T-helper 1 cell treated with Interleukin-12 subunit alpha and Interleukin-12 subunit beta and Interleukin-4 antibody, amounts not matched to agents 30 μg/mL and 1 μg/mL, for 36 hours (primary cell): Measurements from ENCODE around the gene PWWP2B.
A peak's percentile ranks its signal among the peaks of the same experiment; 100 is the strongest.

Source experiments
- H3K27ac Mint-ChIP-seq: one replicate; pipeline ENCODE4 v1.8.0; 2021; ENCODE audit warnings: mild to moderate bottlenecking, mixed read lengths
- H3K27me3 Mint-ChIP-seq: one replicate; pipeline ENCODE4 v1.8.0; 2021; ENCODE audit warnings: low read depth, mixed read lengths
- H3K36me3 Mint-ChIP-seq: one replicate; pipeline ENCODE4 v1.8.0; 2021; ENCODE audit warnings: low read depth, mixed read lengths
- H3K4me1 Mint-ChIP-seq: one replicate; pipeline ENCODE4 v1.8.0; 2021; ENCODE audit warnings: low read depth, mixed read lengths
- H3K4me3 Mint-ChIP-seq: one replicate; pipeline ENCODE4 v1.8.0; 2021; ENCODE audit warnings: mild to moderate bottlenecking, moderate library complexity, mixed read lengths
- H3K9me3 Mint-ChIP-seq: one replicate; pipeline ENCODE4 v1.8.0; 2021; ENCODE audit warnings: mixed read lengths

The PWWP2B gene

GRCh38 chr10:132357286-132358058 lies 39.5 kb upstream of the PWWP2B start:
- Mint-ChIP-seq H3K4me3 (no peak overlapping the region), H3K27ac (no peak overlapping the region)

GRCh38 chr10:132359305-132360040 lies 37.5 kb upstream of the PWWP2B start:
- Mint-ChIP-seq H3K36me3 (no peaks in the 10 kb centered on the region), H3K27ac (no peak overlapping the region), H3K9me3 (peaks cover 1% of the 10 kb centered on the region), H3K4me3 (no peak overlapping the region), H3K27me3 (no peaks in the 10 kb centered on the region), H3K4me1 (no peaks in the 10 kb centered on the region)

More at GRCh38 chr10:132357286-132358058, 39.5 kb upstream of the PWWP2B start:
- no peaks in the 10 kb centered on the region for H3K27me3 Mint-ChIP-seq
- H3K9me3 Mint-ChIP-seq: no peaks in the 10 kb centered on the region
- no peaks in the 10 kb centered on the region for H3K4me1 Mint-ChIP-seq
- no peaks in the 10 kb centered on the region for H3K36me3 Mint-ChIP-seq

- Mint-ChIP-seq H3K4me3 (no peak overlapping the region), H3K27me3 (no peaks in the 10 kb centered on the region), H3K4me1 (no peaks in the 10 kb centered on the region), H3K9me3 (peaks cover 6% of the 10 kb centered on the region), H3K27ac (no peak overlapping the region), H3K36me3 (no peaks in the 10 kb centered on the region)
These were observed 36.1 kb upstream of the PWWP2B start for GRCh38 chr10:132360766-132361447.

- Mint-ChIP-seq H3K36me3 (no peaks in the 10 kb centered on the region), H3K4me3 (no peak overlapping the region), H3K4me1 (no peaks in the 10 kb centered on the region), H3K27me3 (no peaks in the 10 kb centered on the region), H3K9me3 (peaks cover 6% of the 10 kb centered on the region), H3K27ac (no peak overlapping the region)
These were observed 35.4 kb upstream of the PWWP2B start for GRCh38 chr10:132361581-132362101.

- Mint-ChIP-seq H3K4me1 (no peaks in the 10 kb centered on the region), H3K36me3 (no peaks in the 10 kb centered on the region), H3K9me3 (peaks cover 6% of the 10 kb centered on the region), H3K27ac (no peak overlapping the region), H3K27me3 (peaks cover 3% of the 10 kb centered on the region), H3K4me3 (no peak overlapping the region)
These were observed 34.8 kb upstream of the PWWP2B start for GRCh38 chr10:132362151-132362611.

GRCh38 chr10:132363376-132363775 lies 33.6 kb upstream of the PWWP2B start:
- no peaks in the 10 kb centered on the region for H3K4me1 Mint-ChIP-seq
- no peak overlapping the region for H3K4me3 Mint-ChIP-seq
- H3K36me3 Mint-ChIP-seq: no peaks in the 10 kb centered on the region
- peaks cover 6% of the 10 kb centered on the region for H3K9me3 Mint-ChIP-seq
- no peak overlapping the region for H3K27ac Mint-ChIP-seq
- H3K27me3 Mint-ChIP-seq: peaks cover 8% of the 10 kb centered on the region

- H3K36me3 Mint-ChIP-seq: no peaks in the 10 kb centered on the region
- H3K27ac Mint-ChIP-seq: no peak overlapping the region
These were observed 32.9 kb upstream of the PWWP2B start for GRCh38 chr10:132363921-132364593.

GRCh38 chr10:132364594-132364970 lies 32.4 kb upstream of the PWWP2B start:
- Mint-ChIP-seq H3K4me3 (no peak overlapping the region), H3K27ac (peak overlapping the region; percentile 12), H3K27me3 (peaks cover 12% of the 10 kb centered on the region), H3K9me3 (peaks cover 6% of the 10 kb centered on the region), H3K36me3 (no peaks in the 10 kb centered on the region), H3K4me1 (no peaks in the 10 kb centered on the region)

More at GRCh38 chr10:132363921-132364593, 32.9 kb upstream of the PWWP2B start:
- peaks cover 12% of the 10 kb centered on the region for H3K27me3 Mint-ChIP-seq
- H3K4me1 Mint-ChIP-seq: no peaks in the 10 kb centered on the region
- H3K9me3 Mint-ChIP-seq: peaks cover 6% of the 10 kb centered on the region
- H3K4me3 Mint-ChIP-seq: no peak overlapping the region

- no peaks in the 10 kb centered on the region for H3K36me3 Mint-ChIP-seq
- no peak overlapping the region for H3K4me3 Mint-ChIP-seq
- H3K27me3 Mint-ChIP-seq: peaks cover 12% of the 10 kb centered on the region
These were observed 31.9 kb upstream of the PWWP2B start for GRCh38 chr10:132365102-132365501.

GRCh38 chr10:132366006-132366405 lies 31.0 kb upstream of the PWWP2B start:
- Mint-ChIP-seq H3K4me1 (no peaks in the 10 kb centered on the region), H3K36me3 (no peaks in the 10 kb centered on the region), H3K9me3 (peaks cover 6% of the 10 kb centered on the region)

More at GRCh38 chr10:132365102-132365501, 31.9 kb upstream of the PWWP2B start:
- H3K9me3 Mint-ChIP-seq: peaks cover 6% of the 10 kb centered on the region
- no peaks in the 10 kb centered on the region for H3K4me1 Mint-ChIP-seq
- no peak overlapping the region for H3K27ac Mint-ChIP-seq

GRCh38 chr10:132366499-132366898 lies 30.5 kb upstream of the PWWP2B start:
- Mint-ChIP-seq H3K27me3 (peaks cover 12% of the 10 kb centered on the region), H3K36me3 (no peaks in the 10 kb centered on the region), H3K27ac (no peak overlapping the region), H3K4me3 (no peak overlapping the region), H3K9me3 (peaks cover 6% of the 10 kb centered on the region), H3K4me1 (no peaks in the 10 kb centered on the region)

More at GRCh38 chr10:132366006-132366405, 31.0 kb upstream of the PWWP2B start:
- peaks cover 12% of the 10 kb centered on the region for H3K27me3 Mint-ChIP-seq
- H3K27ac Mint-ChIP-seq: no peak overlapping the region
- no peak overlapping the region for H3K4me3 Mint-ChIP-seq

GRCh38 chr10:132368391-132368790 lies 28.6 kb upstream of the PWWP2B start:
- peaks cover 6% of the 10 kb centered on the region for H3K9me3 Mint-ChIP-seq
- H3K36me3 Mint-ChIP-seq: no peaks in the 10 kb centered on the region
- H3K27ac Mint-ChIP-seq: no peak overlapping the region
- H3K4me1 Mint-ChIP-seq: peaks cover 3% of the 10 kb centered on the region
- no peak overlapping the region for H3K4me3 Mint-ChIP-seq
- H3K27me3 Mint-ChIP-seq: peaks cover 12% of the 10 kb centered on the region

GRCh38 chr10:132368881-132369635 lies 27.9 kb upstream of the PWWP2B start:
- no peak overlapping the region for H3K27ac Mint-ChIP-seq
- H3K4me3 Mint-ChIP-seq: no peak overlapping the region
- H3K27me3 Mint-ChIP-seq: peaks cover 12% of the 10 kb centered on the region
- H3K4me1 Mint-ChIP-seq: peaks cover 3% of the 10 kb centered on the region
- peaks cover 6% of the 10 kb centered on the region for H3K9me3 Mint-ChIP-seq
- H3K36me3 Mint-ChIP-seq: no peaks in the 10 kb centered on the region
